T-helper 1 cell treated with Interleukin-12 subunit alpha and Interleukin-12 subunit beta and Interleukin-4 antibody, amounts not matched to agents 30 μg/mL and 1 μg/mL, for 36 hours (primary cell): ENCODE measurements around the gene C13orf42.
"Not testable (repeated sequence)": the region's sequence is repeated elsewhere in the genome, so short reads cannot be mapped to it uniquely, and the experiment has no call there.

Experiments
- H3K27ac Mint-ChIP-seq: one replicate; pipeline ENCODE4 v1.8.0; 2021; ENCODE audit warnings: mild to moderate bottlenecking, mixed read lengths
- H3K27me3 Mint-ChIP-seq: one replicate; pipeline ENCODE4 v1.8.0; 2021; ENCODE audit warnings: low read depth, mixed read lengths
- H3K36me3 Mint-ChIP-seq: one replicate; pipeline ENCODE4 v1.8.0; 2021; ENCODE audit warnings: low read depth, mixed read lengths
- H3K4me1 Mint-ChIP-seq: one replicate; pipeline ENCODE4 v1.8.0; 2021; ENCODE audit warnings: low read depth, mixed read lengths
- H3K4me3 Mint-ChIP-seq: one replicate; pipeline ENCODE4 v1.8.0; 2021; ENCODE audit warnings: mild to moderate bottlenecking, moderate library complexity, mixed read lengths
- H3K9me3 Mint-ChIP-seq: one replicate; pipeline ENCODE4 v1.8.0; 2021; ENCODE audit warnings: mixed read lengths

The C13orf42 gene

DNA sequence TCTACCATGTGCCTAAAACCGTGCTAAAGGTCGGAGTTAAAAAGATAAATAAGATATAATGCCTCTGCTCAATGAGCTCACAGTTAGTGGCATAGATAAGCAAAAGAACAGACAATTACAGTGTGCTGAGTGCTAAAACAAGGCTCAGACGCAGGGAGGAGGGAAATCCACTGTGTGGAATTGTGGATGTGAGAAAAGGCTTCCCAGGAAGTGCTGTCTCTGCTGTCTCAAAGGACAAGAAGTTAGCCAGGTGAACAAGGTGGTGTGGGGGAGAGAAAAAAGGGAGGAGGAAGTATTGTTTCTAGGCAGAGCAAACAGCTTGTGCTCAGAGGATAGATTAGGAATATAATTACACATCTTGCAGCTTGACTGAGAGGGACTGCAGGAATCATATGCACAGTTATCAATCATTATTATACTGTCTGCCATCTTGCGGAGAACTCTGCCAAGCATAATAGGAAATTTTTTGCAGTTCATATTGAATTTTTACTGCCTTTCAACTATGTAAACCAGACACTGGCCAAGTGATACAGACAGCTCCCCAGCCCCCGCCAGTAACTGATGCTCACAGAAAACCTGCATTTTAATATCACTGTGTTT, 9.3 kb downstream of the C13orf42 start:
- Mint-ChIP-seq H3K36me3 (no peaks in the 10 kb centered on the region), H3K9me3 (no peaks in the 10 kb centered on the region), H3K4me3 (no peak overlapping the region), H3K27me3 (peaks cover 13% of the 10 kb centered on the region), H3K4me1 (no peaks in the 10 kb centered on the region), H3K27ac (no peak overlapping the region)

DNA sequence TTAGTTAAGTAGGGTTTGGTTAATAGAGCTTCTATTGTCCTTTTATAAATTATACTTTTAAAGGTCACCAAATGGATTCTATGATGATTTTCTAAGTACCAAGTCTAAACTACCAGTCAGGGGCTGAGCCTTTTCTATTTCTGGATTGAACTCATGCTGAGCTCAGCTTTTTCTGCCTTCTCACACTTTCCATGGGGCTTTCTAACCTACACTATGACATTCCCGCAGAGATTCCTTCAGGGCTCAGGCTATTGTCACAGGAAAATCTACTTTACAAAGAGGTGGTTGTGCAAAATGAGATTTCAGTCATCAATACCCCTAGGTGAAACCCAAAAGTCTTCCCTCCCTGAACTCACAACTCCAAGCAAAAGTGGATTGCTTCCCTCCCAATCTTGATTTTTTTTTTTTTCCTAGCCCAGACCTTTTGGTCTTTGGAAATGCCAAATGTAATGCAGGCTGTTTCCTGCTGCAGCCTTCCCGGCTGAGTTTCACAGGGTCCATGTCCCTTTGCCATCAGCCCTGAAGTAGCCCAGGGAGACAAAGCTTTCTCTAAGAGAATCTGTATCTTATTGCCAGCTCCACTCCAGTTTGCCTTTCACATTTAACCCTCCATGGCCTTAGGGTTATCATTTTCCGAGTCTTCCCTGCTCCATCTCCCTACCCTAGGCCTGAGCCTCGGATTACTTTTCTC, 13.6 kb downstream of the C13orf42 start:
- Mint-ChIP-seq H3K27me3 (peaks cover 21% of the 10 kb centered on the region), H3K4me1 (no peaks in the 10 kb centered on the region), H3K27ac (no peak overlapping the region), H3K36me3 (no peaks in the 10 kb centered on the region), H3K9me3 (no peaks in the 10 kb centered on the region), H3K4me3 (no peak overlapping the region)

DNA sequence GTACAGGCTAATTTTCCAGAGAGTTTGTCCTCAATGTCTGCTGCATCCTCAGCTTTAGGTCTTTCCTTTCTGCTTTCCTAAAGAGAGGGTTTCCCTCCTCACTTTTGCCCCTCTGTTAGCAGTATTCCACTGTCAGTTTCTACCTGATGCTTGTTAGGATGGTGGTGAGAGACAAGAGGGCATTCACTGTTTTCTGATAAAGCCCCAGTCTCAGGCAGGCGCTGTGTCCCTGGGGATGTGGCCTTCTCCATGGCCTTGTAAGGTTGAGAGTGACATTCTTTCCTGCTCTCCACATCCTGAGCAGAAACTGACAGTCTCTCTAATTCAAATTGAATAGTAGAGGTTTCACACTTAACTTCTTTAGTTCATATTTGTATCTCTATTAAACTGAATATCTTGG, 14.9 kb downstream of the C13orf42 start:
- no peaks in the 10 kb centered on the region for H3K4me1 Mint-ChIP-seq
- no peak overlapping the region for H3K27ac Mint-ChIP-seq
- no peaks in the 10 kb centered on the region for H3K36me3 Mint-ChIP-seq
- H3K9me3 Mint-ChIP-seq = no peaks in the 10 kb centered on the region
- H3K27me3 Mint-ChIP-seq = peaks cover 20% of the 10 kb centered on the region
- H3K4me3 Mint-ChIP-seq = no peak overlapping the region

DNA sequence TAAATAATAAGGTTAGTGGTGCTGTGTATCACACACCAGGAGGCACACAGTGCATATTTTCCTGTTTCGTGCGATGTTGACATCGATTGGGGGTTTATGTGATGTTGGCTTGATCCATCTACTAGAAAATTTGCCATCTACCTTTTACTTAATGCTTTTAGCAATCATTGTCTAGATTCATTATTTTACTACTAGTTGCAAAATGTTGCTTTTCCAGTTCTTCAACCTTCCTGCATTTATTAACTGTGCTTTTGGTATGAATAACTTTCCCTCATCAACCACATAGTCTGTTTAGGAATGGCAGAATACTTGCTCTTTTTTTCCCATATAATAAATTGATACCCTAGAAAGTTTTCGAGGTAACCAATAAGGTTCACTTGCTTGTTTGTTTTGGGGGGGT, 17.5 kb downstream of the C13orf42 start:
- H3K36me3 Mint-ChIP-seq = no peaks in the 10 kb centered on the region
- peaks cover 24% of the 10 kb centered on the region for H3K27me3 Mint-ChIP-seq
- H3K27ac Mint-ChIP-seq = no peak overlapping the region
- H3K9me3 Mint-ChIP-seq = no peaks in the 10 kb centered on the region
- H3K4me1 Mint-ChIP-seq = no peaks in the 10 kb centered on the region
- H3K4me3 Mint-ChIP-seq = no peak overlapping the region

DNA sequence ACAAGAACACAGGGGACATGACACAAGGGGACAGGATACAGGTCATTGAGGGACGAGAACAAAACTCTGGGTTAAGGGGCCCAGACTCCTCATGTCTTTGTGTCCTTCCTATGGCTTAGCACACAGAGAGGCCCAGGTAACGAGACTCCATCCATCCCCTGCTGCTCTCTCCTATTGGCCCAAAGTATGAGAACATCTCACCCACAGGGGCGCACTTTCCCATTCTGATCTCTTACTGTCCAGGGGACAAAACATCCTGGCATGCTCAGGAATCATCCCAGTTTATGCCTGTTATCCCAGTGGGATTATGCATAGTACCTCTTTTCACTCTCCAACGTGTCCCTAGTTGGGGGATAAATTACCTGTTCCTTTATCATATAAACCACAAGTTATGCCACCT, 19.2 kb downstream of the C13orf42 start:
- Mint-ChIP-seq H3K4me3 (no peak overlapping the region), H3K27me3 (peaks cover 21% of the 10 kb centered on the region), H3K36me3 (no peaks in the 10 kb centered on the region), H3K27ac (no peak overlapping the region), H3K9me3 (no peaks in the 10 kb centered on the region), H3K4me1 (no peaks in the 10 kb centered on the region)

DNA sequence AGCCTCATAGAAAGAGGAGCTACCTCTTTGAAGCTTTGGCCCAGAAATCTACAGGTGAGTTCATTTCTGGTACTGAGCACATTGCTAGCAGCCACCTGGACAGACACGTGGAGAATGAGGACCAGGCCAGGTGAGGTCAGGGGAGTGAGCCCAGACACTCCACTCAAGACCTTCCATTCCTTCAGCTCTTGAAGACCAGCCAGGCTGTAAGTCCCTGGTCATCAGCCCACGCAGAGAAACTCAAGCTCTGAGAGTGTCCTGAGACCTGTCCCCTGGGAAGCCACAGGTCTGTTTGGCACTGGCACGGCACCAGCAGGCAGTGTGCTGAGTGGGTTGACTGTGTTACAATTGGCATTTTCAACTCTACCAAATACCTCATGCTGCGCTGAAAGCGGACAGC, 27.4 kb downstream of the C13orf42 start:
- Mint-ChIP-seq H3K4me3 (no peak overlapping the region), H3K36me3 (no peaks in the 10 kb centered on the region), H3K27me3 (peaks cover 6% of the 10 kb centered on the region), H3K27ac (no peak overlapping the region), H3K4me1 (peaks cover 4% of the 10 kb centered on the region), H3K9me3 (no peaks in the 10 kb centered on the region)

DNA sequence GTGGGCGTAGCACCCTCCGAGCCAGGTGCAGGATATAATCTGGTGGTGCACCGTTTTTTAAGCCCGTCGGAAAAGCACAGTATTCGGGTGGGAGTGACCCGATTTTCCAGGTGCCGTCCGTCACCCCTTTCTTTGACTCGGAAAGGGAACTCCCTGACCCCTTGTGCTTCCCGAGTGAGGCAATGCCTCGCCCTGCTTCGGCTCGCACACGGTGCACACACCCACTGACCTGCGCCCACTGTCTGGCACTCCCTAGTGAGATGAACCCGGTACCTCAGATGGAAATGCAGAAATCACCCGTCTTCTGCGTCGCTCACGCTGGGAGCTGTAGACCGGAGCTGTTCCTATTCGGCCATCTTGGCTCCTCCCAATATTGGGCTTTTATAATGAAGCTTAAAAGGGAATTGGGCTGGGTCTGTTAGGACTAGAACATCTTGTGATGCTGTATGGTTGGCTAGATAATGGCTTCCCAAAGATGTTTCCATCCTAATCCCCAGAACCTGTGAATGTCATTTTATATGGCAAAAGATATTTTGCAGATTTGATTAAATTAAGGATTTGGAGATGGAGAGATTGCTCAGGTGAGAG, 30.5 kb downstream of the C13orf42 start:
- not testable (repeated sequence) for H3K27ac Mint-ChIP-seq, H3K4me3 Mint-ChIP-seq, H3K9me3 Mint-ChIP-seq, H3K4me1 Mint-ChIP-seq, H3K36me3 Mint-ChIP-seq
- H3K27me3 Mint-ChIP-seq = peaks cover 13% of the 10 kb centered on the region

DNA sequence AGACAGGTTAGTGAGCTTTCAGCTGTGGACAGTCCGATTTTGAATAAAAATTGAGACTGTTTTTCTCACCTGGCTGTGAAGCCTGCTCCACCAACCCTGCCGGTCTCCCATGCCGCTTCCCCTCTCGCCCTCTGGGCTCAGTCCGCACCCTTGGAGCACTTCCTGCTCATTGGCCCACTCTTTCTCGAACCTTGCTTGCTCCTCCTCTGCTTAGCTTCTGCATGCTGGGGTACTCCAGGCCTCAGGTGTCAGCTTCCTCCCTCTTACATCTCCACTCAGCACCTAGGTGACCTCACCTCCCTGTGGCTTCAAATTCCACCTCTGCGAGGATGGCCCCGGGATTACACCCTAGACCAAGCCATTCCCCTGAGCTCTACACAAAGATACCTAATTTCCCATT, 39.6 kb downstream of the C13orf42 start:
- H3K9me3 Mint-ChIP-seq = no peaks in the 10 kb centered on the region
- peaks cover 19% of the 10 kb centered on the region for H3K27me3 Mint-ChIP-seq
- H3K4me3 Mint-ChIP-seq = no peak overlapping the region
- H3K36me3 Mint-ChIP-seq = no peaks in the 10 kb centered on the region
- H3K27ac Mint-ChIP-seq = no peak overlapping the region
- peaks cover 16% of the 10 kb centered on the region for H3K4me1 Mint-ChIP-seq

DNA sequence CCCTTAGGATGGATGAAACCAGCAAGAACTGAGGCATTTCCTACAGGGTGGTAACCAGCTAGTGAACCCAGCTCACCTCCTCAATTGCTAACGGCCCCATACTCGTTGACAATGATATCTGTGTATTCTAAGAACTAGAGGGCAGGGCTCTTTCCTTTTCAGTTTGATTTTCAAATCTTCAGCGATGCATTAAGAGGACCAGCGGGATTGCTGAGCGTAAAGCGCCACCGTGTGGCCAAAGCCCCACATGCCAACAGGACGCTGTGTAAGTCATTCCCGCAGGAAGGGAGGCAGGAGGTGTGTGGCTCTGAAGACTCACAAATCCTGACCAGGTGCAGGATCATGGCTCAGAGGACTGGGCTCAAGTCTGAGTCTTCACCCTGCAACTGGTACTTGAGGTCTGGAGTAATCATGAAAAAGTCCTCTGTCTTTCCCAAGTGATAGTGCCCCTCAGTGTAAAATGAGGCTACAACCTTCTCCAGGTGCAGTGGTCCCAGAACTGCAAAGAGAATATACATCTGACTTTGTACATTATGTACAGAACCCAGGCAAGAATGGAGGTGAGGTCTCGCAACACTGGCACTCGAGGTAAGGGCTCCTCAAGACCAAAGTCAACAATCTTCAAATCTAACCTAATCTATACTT, 40.9 kb downstream of the C13orf42 start:
- H3K36me3 Mint-ChIP-seq = no peaks in the 10 kb centered on the region
- H3K4me3 Mint-ChIP-seq = no peak overlapping the region
- no peak overlapping the region for H3K27ac Mint-ChIP-seq

DNA sequence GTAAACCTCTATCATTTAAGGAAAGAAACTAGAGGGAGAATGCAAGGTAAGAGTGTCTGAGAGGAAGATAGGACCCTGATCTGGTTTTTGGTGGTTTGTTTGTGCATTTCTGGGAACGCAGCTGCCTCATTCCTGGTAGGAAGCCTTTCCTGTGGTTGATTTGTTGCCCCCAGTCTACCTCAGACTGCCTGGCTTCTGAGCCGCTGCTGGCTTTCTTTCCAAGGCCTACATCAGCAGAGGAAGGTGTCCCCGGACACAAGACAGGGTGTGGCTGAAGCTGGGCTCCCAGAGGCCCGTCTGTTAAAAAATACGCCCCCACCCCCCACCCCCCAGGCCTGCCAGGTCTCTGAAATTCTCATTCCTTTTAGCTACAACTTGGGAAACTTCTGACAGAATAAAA, 42.6 kb downstream of the C13orf42 start:
- peaks cover 18% of the 10 kb centered on the region for H3K4me1 Mint-ChIP-seq
- H3K9me3 Mint-ChIP-seq = no peaks in the 10 kb centered on the region
- peaks cover 7% of the 10 kb centered on the region for H3K27me3 Mint-ChIP-seq
- H3K36me3 Mint-ChIP-seq = no peaks in the 10 kb centered on the region
- H3K4me3 Mint-ChIP-seq = no peak overlapping the region
- H3K27ac Mint-ChIP-seq = no peak overlapping the region

More for the DNA sequence above, 40.9 kb downstream of the C13orf42 start:
- H3K9me3 Mint-ChIP-seq = no peaks in the 10 kb centered on the region
- peaks cover 12% of the 10 kb centered on the region for H3K27me3 Mint-ChIP-seq
- peaks cover 18% of the 10 kb centered on the region for H3K4me1 Mint-ChIP-seq

DNA sequence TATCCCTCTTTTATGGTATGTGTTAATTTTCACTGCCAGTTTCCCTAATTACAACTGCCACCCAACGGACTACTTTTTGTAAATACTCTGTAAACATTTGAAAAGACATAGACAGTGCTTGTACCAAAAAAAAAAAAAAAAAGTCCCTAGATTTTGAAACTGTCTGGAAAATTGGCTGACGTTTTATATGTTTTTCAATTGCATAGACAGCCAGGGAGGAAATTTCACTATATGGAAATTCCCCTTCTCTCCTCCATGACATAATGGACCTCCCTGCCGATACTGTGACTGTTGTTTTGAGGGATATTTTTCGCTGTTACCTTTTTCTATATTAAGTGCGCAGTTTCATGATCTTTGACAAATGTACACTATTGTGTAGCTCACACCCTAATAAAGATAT, 43.4 kb downstream of the C13orf42 start:
- H3K36me3 Mint-ChIP-seq = no peaks in the 10 kb centered on the region

DNA sequence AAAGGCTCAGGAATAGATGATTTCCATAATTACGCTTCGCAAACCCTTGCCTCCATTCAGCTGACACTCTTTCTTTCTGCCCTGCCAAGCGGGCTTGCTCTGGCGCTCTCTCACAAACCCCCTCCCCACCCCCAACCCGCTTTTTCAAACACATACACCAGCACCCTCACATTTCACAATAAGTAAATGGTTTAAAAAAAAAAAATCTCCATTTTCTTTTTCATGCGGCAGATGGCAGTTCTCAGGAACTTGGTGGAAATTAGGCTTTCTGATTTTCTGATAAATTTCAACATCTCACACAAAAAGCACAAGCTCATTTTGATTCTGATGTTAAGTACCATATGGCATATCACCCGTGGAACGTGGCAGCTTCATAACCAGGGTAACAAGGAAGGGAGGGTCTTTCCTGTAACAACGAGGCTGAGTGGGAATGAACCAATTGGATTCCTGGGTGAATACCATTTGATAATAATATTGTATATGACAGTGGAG, 43.8 kb downstream of the C13orf42 start:
- no peak overlapping the region for H3K4me3 Mint-ChIP-seq
- H3K4me1 Mint-ChIP-seq = peaks cover 18% of the 10 kb centered on the region
- H3K36me3 Mint-ChIP-seq = no peaks in the 10 kb centered on the region
- H3K27me3 Mint-ChIP-seq = peaks cover 11% of the 10 kb centered on the region
- no peaks in the 10 kb centered on the region for H3K9me3 Mint-ChIP-seq
- H3K27ac Mint-ChIP-seq = no peak overlapping the region

More for the DNA sequence above, 43.4 kb downstream of the C13orf42 start:
- Mint-ChIP-seq H3K27ac (no peak overlapping the region), H3K9me3 (no peaks in the 10 kb centered on the region), H3K4me3 (no peak overlapping the region), H3K4me1 (peaks cover 18% of the 10 kb centered on the region), H3K27me3 (peaks cover 8% of the 10 kb centered on the region)

DNA sequence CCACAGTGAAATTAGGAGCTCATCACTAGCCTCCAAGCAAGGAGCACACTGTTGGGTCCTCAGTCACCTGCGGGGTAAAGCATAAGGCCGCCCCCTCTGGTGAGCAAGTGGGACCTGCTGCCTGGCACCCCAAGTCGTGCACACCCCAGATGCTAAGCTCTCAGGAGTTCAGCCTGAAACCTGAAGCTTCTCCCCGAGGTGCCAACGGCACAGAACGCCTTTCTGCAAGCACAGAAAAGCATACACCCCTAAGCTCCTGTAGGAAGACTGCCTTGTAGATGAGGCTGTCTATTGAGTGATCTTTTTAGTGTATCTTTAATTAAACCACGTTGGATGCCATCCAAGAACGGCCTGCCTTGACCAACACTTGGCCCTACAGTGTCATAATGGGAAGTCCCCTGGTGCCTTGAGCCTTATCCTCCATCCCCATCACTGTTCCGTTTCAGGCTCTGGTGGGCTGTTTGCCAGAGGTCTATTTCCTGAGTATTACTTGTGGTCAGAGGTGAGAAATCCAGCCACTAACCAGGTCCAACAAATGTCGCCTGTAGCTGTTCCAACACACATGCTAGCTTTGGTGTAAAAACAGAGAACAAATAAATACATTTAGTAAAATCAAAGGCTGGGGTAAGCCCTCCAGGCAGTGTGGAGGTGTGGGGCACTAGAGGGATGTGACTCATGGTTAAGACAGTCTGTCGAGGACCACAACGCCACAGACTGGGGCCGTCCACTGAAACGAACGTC, 44.8 kb downstream of the C13orf42 start:
- H3K4me1 Mint-ChIP-seq = peaks cover 18% of the 10 kb centered on the region
- no peak overlapping the region for H3K4me3 Mint-ChIP-seq
- H3K27me3 Mint-ChIP-seq = peaks cover 11% of the 10 kb centered on the region
- H3K27ac Mint-ChIP-seq = no peak overlapping the region
- no peaks in the 10 kb centered on the region for H3K9me3 Mint-ChIP-seq
- H3K36me3 Mint-ChIP-seq = no peaks in the 10 kb centered on the region

DNA sequence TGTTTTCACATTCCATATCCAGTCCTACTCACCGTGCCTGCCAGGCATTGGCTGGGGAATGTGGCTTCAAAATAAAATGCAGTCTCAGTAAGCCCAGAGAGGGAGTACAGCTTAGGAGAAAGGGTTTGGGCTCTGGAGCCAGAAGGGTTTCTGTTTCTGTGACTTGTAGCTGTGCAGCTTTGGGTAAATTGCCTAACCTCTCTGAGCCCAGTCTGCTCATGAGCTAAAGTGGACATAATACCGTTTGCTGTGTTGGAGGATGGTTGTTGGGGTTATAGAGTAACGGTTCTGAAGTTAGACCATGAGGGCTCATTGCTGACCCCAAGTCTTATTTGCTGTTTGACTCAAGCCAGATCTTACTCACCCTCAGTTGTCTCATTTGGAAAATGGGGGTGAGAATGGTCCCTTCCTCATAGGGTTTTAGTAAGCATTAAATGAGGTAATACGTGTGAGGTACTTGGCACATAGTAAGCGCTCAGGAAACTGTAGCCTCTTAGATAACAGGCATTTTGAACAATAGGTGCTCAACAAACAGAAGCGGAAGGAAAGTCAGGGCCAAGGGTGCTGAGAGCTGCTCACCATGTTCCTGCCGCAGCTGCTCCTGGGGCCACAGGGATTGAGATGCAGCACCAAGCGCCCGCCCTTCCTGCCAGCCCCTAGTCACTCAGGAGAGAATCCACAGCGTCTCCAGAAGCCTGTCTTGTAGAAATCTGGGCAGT, 45.5 kb downstream of the C13orf42 start:
- Mint-ChIP-seq H3K36me3 (no peaks in the 10 kb centered on the region), H3K27me3 (peaks cover 11% of the 10 kb centered on the region), H3K4me3 (no peak overlapping the region), H3K4me1 (peaks cover 18% of the 10 kb centered on the region), H3K27ac (no peak overlapping the region), H3K9me3 (no peaks in the 10 kb centered on the region)
